Activated CD4-positive, alpha-beta T cell treated with anti-CD3 and anti-CD28 coated beads, Interleukin-2, amount 10 ng/mL, durations not matched to agents 7 days and 5 days (primary cell): ENCODE results near the gene GLT1D1. TPM values are rescaled to one million over a fixed set of nuclear protein-coding genes. Genes with fewer than 3 reads are reported as not detected.

ENCODE experiments used
- CTCF ChIA-PET: fragments of 350-600 bp; sonication (Branson Sonifier 250); formaldehyde crosslinking; loops from one replicate; lab custom pipeline; 2021; ENCODE audit warnings: antibody characterized with exemption; lab: Charles Lee
- POLR2A ChIA-PET: fragments of 350-600 bp; sonication (Branson Sonifier 250); formaldehyde crosslinking; loops from one replicate; lab custom pipeline; 2021; ENCODE audit warnings: antibody characterized with exemption; lab: Charles Lee
- DNase-seq: peaks from one replicate; pipeline ENCODE4 v3.0.0-alpha.2; 2020
- H3K27ac Mint-ChIP-seq: one replicate; pipeline ENCODE4 v1.8.0; 2021; ENCODE audit warnings: mild to moderate bottlenecking, moderate library complexity, mixed read lengths
- H3K27me3 Mint-ChIP-seq: one replicate; pipeline ENCODE4 v1.8.0; 2021; ENCODE audit warnings: mixed read lengths
- H3K36me3 Mint-ChIP-seq: one replicate; pipeline ENCODE4 v1.8.0; 2021; ENCODE audit warnings: low read depth, mixed read lengths
- H3K4me1 Mint-ChIP-seq: one replicate; pipeline ENCODE4 v1.8.0; 2021; ENCODE audit warnings: mixed read lengths
- H3K4me3 Mint-ChIP-seq: one replicate; pipeline ENCODE4 v1.8.0; 2021; ENCODE audit warnings: mild to moderate bottlenecking, moderate library complexity, mixed read lengths
- H3K9me3 Mint-ChIP-seq: one replicate; pipeline ENCODE4 v1.8.0; 2021; ENCODE audit warnings: mixed read lengths
- total RNA-seq, 2 experiments: library from RNA; stranded (reverse); gene quantifications; one replicate each; pipeline ENCODE4 v1.2.3, GENCODE V29; 2021

The GLT1D1 gene
- total RNA-seq, 2 experiments from 2014 or later, result 0.10 TPM; not detected in 1

- peaks cover 4% of the 10 kb centered on the region for H3K36me3 Mint-ChIP-seq
- CTCF ChIA-PET, result no interaction called here
- H3K4me3 Mint-ChIP-seq, result no peak overlapping the region
Measured at GRCh38 chr12:128914908-128915563, 61.8 kb downstream of the GLT1D1 start.

GRCh38 chr12:128916425-128916824, 63.1 kb downstream of the GLT1D1 start:
- ChIA-PET POLR2A (no interaction called here), CTCF (no interaction called here)
- peaks cover 5% of the 10 kb centered on the region for H3K9me3 Mint-ChIP-seq
- no peaks in the 10 kb centered on the region for H3K27me3 Mint-ChIP-seq
- no peak overlapping the region for H3K4me3 Mint-ChIP-seq
- no peak overlapping the region for H3K27ac Mint-ChIP-seq
- no peak for DNase-seq
- peaks cover 4% of the 10 kb centered on the region for H3K36me3 Mint-ChIP-seq
- peaks cover 33% of the 10 kb centered on the region for H3K4me1 Mint-ChIP-seq

More at GRCh38 chr12:128914908-128915563, 61.8 kb downstream of the GLT1D1 start:
- H3K9me3 Mint-ChIP-seq, result peaks cover 5% of the 10 kb centered on the region
- POLR2A ChIA-PET, result interaction anchor here (0.9 kb wide), 1 partner anchor 85 kb away, joined by 6 read pairs; no protein-coding TSS in a partner anchor
- peak overlapping the region; percentile 6 for H3K27ac Mint-ChIP-seq
- peaks cover 33% of the 10 kb centered on the region for H3K4me1 Mint-ChIP-seq
- peak; percentile 76 for DNase-seq
- no peaks in the 10 kb centered on the region for H3K27me3 Mint-ChIP-seq

- Mint-ChIP-seq H3K4me1 (peaks cover 33% of the 10 kb centered on the region), H3K27ac (no peak overlapping the region), H3K4me3 (no peak overlapping the region), H3K27me3 (no peaks in the 10 kb centered on the region), H3K36me3 (peaks cover 4% of the 10 kb centered on the region), H3K9me3 (peaks cover 5% of the 10 kb centered on the region)
- CTCF ChIA-PET, result no interaction called here
- no peak for DNase-seq
- POLR2A ChIA-PET, result no interaction called here
Measured at GRCh38 chr12:128918481-128919260, 65.4 kb downstream of the GLT1D1 start.

- no peak for DNase-seq
- POLR2A ChIA-PET, result interaction anchor here (0.6 kb wide), 1 partner anchor 87 kb away, joined by 3 read pairs; no protein-coding TSS in a partner anchor
- CTCF ChIA-PET, result no interaction called here
- Mint-ChIP-seq H3K9me3 (peaks cover 5% of the 10 kb centered on the region), H3K4me3 (no peak overlapping the region), H3K27ac (no peak overlapping the region), H3K36me3 (peaks cover 4% of the 10 kb centered on the region), H3K4me1 (peaks cover 26% of the 10 kb centered on the region), H3K27me3 (no peaks in the 10 kb centered on the region)
Measured at GRCh38 chr12:128920468-128920867, 67.2 kb downstream of the GLT1D1 start.

- Mint-ChIP-seq H3K27ac (no peak overlapping the region), H3K9me3 (no peaks in the 10 kb centered on the region), H3K4me3 (no peak overlapping the region), H3K36me3 (no peaks in the 10 kb centered on the region), H3K27me3 (no peaks in the 10 kb centered on the region), H3K4me1 (peaks cover 1% of the 10 kb centered on the region)
- no peak for DNase-seq
- ChIA-PET POLR2A (no interaction called here), CTCF (interaction anchor here (0.6 to 1.4 kb wide), 3 partner anchors 41 to 118 kb away, joined by 3 to 4 read pairs (median 4); no protein-coding TSS in a partner anchor)
Measured at GRCh38 chr12:128928361-128928760, 75.1 kb downstream of the GLT1D1 start.

- DNase-seq, result no peak
- H3K27me3 Mint-ChIP-seq, result no peaks in the 10 kb centered on the region
- H3K36me3 Mint-ChIP-seq, result no peaks in the 10 kb centered on the region
- CTCF ChIA-PET, result interaction anchor here (1.4 kb wide), 1 partner anchor 40 kb away, joined by 4 read pairs; no protein-coding TSS in a partner anchor
- no peak overlapping the region for H3K4me3 Mint-ChIP-seq
- H3K9me3 Mint-ChIP-seq, result no peaks in the 10 kb centered on the region
- no peak overlapping the region for H3K27ac Mint-ChIP-seq
- POLR2A ChIA-PET, result no interaction called here
- peaks cover 3% of the 10 kb centered on the region for H3K4me1 Mint-ChIP-seq
Measured at GRCh38 chr12:128929057-128929456, 75.8 kb downstream of the GLT1D1 start.

- no peak for DNase-seq
- Mint-ChIP-seq H3K4me3 (no peak overlapping the region), H3K4me1 (peaks cover 3% of the 10 kb centered on the region), H3K27ac (no peak overlapping the region), H3K9me3 (no peaks in the 10 kb centered on the region), H3K27me3 (no peaks in the 10 kb centered on the region), H3K36me3 (no peaks in the 10 kb centered on the region)
- ChIA-PET POLR2A (no interaction called here), CTCF (interaction anchor here (0.7 kb wide), 1 partner anchor 1609 kb away, joined by 3 read pairs; no protein-coding TSS in a partner anchor)
Measured at GRCh38 chr12:128930606-128931005, 77.3 kb downstream of the GLT1D1 start.

- Mint-ChIP-seq H3K27ac (no peak overlapping the region), H3K27me3 (no peaks in the 10 kb centered on the region), H3K4me3 (no peak overlapping the region), H3K9me3 (no peaks in the 10 kb centered on the region), H3K36me3 (no peaks in the 10 kb centered on the region), H3K4me1 (peaks cover 3% of the 10 kb centered on the region)
- ChIA-PET CTCF (no interaction called here), POLR2A (no interaction called here)
- no peak for DNase-seq
Measured at GRCh38 chr12:128932521-128932920, 79.2 kb downstream of the GLT1D1 start.

GRCh38 chr12:128933039-128933438, 79.8 kb downstream of the GLT1D1 start:
- Mint-ChIP-seq H3K9me3 (no peaks in the 10 kb centered on the region), H3K4me1 (peaks cover 3% of the 10 kb centered on the region), H3K27ac (no peak overlapping the region), H3K4me3 (no peak overlapping the region), H3K27me3 (no peaks in the 10 kb centered on the region), H3K36me3 (no peaks in the 10 kb centered on the region)
- CTCF ChIA-PET, result no interaction called here
- POLR2A ChIA-PET, result no interaction called here
- no peak for DNase-seq

- Mint-ChIP-seq H3K4me1 (peaks cover 3% of the 10 kb centered on the region), H3K27ac (no peak overlapping the region), H3K27me3 (no peaks in the 10 kb centered on the region), H3K4me3 (no peak overlapping the region), H3K9me3 (no peaks in the 10 kb centered on the region), H3K36me3 (no peaks in the 10 kb centered on the region)
- ChIA-PET CTCF (no interaction called here), POLR2A (no interaction called here)
- no peak for DNase-seq
Measured at GRCh38 chr12:128933926-128934325, 80.6 kb downstream of the GLT1D1 start.

GRCh38 chr12:128938886-128939285, 85.6 kb downstream of the GLT1D1 start:
- ChIA-PET POLR2A (no interaction called here), CTCF (no interaction called here)
- H3K27ac Mint-ChIP-seq, result no peak overlapping the region
- H3K9me3 Mint-ChIP-seq, result no peaks in the 10 kb centered on the region
- H3K4me3 Mint-ChIP-seq, result no peak overlapping the region
- no peaks in the 10 kb centered on the region for H3K27me3 Mint-ChIP-seq
- DNase-seq, result no peak
- H3K4me1 Mint-ChIP-seq, result no peaks in the 10 kb centered on the region
- no peaks in the 10 kb centered on the region for H3K36me3 Mint-ChIP-seq

- CTCF ChIA-PET, result no interaction called here
- H3K27ac Mint-ChIP-seq, result no peak overlapping the region
- no peaks in the 10 kb centered on the region for H3K4me1 Mint-ChIP-seq
Measured at GRCh38 chr12:128940090-128940888, 87.0 kb downstream of the GLT1D1 start.

More at GRCh38 chr12:128940090-128940888, 87.0 kb downstream of the GLT1D1 start:
- no peak overlapping the region for H3K4me3 Mint-ChIP-seq
- no peaks in the 10 kb centered on the region for H3K36me3 Mint-ChIP-seq
- H3K27me3 Mint-ChIP-seq, result no peaks in the 10 kb centered on the region
- POLR2A ChIA-PET, result no interaction called here
- H3K9me3 Mint-ChIP-seq, result no peaks in the 10 kb centered on the region
- no peak for DNase-seq
